SK-N-SH (cell line): ENCODE results near the gene PLIN1.

Experiments used
- EP300 ChIP-seq, 2 experiments: IDR thresholded peaks; 2 replicates each; pipeline versions ENCODE4 v1.4.0 to v1.6.1; 2012; ENCODE audit warnings: borderline replicate concordance in 1 of 2, low read depth in 1 of 2, low read length in 1 of 2
- EZH2phosphoT487 ChIP-seq: fragments of 200-600 bp; sonication (generic); IDR thresholded peaks from 2 replicates; pipeline ENCODE4 v1.6.1; 2017; ENCODE audit warnings: low read depth, mixed run types, mild to moderate bottlenecking, antibody characterized with exemption, moderate library complexity, borderline replicate concordance
- FOXJ3 ChIP-seq: sonication (generic); formaldehyde crosslinking; IDR thresholded peaks from 2 replicates; pipeline ENCODE4 v1.5.1; 2020; ENCODE audit warnings: mild to moderate bottlenecking, missing genetic modification reagents
- NFIC ChIP-seq: IDR thresholded peaks from 2 replicates; pipeline ENCODE4 v1.4.0; 2012; ENCODE audit warnings: borderline replicate concordance
- POLR2AphosphoS5 ChIP-seq: IDR thresholded peaks from 2 replicates; pipeline ENCODE4 v1.6.1; 2012; ENCODE audit warnings: low read depth, low read length
- RFX5 ChIP-seq: IDR thresholded peaks from 2 replicates; pipeline ENCODE4 v1.6.1; 2012; ENCODE audit warnings: mild to moderate bottlenecking, improper control_type of control experiment, low read length
- SIN3A ChIP-seq: IDR thresholded peaks from 2 replicates; pipeline ENCODE4 v1.6.1; 2012; ENCODE audit warnings: low read depth, mild to moderate bottlenecking, low read length, moderate library complexity, borderline replicate concordance
- TCF12 ChIP-seq: IDR thresholded peaks from 2 replicates; pipeline ENCODE4 v1.4.0; 2012
- YY1 ChIP-seq: IDR thresholded peaks from 2 replicates; pipeline ENCODE4 v1.4.0; 2012; ENCODE audit warnings: low read depth, mild to moderate bottlenecking
- TF ChIP-seq, protein P1 (sequence below): fragments of 200-600 bp; sonication (generic); IDR thresholded peaks from 2 replicates; pipeline ENCODE4 v1.6.1; 2017; ENCODE audit warnings: antibody characterized with exemption, mild to moderate bottlenecking, moderate library complexity
- TF ChIP-seq, protein P2 (sequence below): fragments of 150-350 bp; IDR thresholded peaks from 2 replicates; pipeline ENCODE4 v1.6.1; 2016; ENCODE audit warnings: mild to moderate bottlenecking, low read depth, low read length
- TF ChIP-seq, protein P3 (sequence below): IDR thresholded peaks from 2 replicates; pipeline ENCODE4 v1.4.0; 2012; ENCODE audit warnings: low read depth

DNA sequence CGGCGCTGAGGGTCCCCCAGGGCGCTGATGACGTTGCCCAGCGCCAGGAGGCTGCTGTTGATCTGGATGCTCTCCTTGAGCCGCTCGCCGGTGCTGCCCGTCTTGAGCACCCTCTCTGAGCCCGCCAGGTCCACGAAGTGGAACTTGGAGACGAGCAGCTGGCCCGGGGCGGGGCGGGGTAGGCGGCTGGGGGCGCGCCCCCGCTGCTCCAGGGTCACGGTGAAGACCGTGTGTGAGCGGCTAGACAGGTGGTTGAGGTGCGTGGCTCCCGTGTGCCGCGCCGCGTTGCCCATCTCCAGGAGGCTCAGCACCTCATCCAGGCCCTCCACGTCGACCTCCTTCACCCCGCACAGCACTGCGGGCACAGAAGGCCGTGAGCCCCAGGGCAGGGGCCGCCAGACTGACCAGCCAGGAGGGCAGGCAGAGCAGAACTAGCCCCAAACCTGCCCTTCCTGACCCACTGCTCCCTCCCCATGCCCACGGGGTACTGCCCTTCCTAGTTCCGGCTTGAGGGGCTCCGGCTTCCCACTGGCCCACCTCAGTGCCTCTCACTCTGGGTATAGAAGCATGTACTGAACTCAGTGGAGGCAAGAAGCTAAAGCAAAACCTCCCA, 30.0 kb downstream of the PLIN1 start:
- TF ChIP-seq, protein P1, sequence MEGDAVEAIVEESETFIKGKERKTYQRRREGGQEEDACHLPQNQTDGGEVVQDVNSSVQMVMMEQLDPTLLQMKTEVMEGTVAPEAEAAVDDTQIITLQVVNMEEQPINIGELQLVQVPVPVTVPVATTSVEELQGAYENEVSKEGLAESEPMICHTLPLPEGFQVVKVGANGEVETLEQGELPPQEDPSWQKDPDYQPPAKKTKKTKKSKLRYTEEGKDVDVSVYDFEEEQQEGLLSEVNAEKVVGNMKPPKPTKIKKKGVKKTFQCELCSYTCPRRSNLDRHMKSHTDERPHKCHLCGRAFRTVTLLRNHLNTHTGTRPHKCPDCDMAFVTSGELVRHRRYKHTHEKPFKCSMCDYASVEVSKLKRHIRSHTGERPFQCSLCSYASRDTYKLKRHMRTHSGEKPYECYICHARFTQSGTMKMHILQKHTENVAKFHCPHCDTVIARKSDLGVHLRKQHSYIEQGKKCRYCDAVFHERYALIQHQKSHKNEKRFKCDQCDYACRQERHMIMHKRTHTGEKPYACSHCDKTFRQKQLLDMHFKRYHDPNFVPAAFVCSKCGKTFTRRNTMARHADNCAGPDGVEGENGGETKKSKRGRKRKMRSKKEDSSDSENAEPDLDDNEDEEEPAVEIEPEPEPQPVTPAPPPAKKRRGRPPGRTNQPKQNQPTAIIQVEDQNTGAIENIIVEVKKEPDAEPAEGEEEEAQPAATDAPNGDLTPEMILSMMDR = no peak
- TF ChIP-seq POLR2AphosphoS5 = no peak
- TF ChIP-seq FOXJ3 = no peak
- TF ChIP-seq, protein P2, sequence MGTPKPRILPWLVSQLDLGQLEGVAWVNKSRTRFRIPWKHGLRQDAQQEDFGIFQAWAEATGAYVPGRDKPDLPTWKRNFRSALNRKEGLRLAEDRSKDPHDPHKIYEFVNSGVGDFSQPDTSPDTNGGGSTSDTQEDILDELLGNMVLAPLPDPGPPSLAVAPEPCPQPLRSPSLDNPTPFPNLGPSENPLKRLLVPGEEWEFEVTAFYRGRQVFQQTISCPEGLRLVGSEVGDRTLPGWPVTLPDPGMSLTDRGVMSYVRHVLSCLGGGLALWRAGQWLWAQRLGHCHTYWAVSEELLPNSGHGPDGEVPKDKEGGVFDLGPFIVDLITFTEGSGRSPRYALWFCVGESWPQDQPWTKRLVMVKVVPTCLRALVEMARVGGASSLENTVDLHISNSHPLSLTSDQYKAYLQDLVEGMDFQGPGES = no peak
- TF ChIP-seq, protein P3, sequence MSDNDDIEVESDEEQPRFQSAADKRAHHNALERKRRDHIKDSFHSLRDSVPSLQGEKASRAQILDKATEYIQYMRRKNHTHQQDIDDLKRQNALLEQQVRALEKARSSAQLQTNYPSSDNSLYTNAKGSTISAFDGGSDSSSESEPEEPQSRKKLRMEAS = no peak
- no peak for TF ChIP-seq RFX5
- TF ChIP-seq YY1 = no peak
- no peak for TF ChIP-seq EZH2phosphoT487
- TF ChIP-seq NFIC = no peak
- TF ChIP-seq EP300 (IDR thresholded peaks at IDR 0.05; ENCODE audit: borderline replicate concordance in 1 of 2, low read depth in 1 of 2, low read length in 1 of 2) = no peak
- no peak for TF ChIP-seq TCF12
- no peak for TF ChIP-seq SIN3A
